ENCODE results near the gene MRGPRF.
"Not testable (repeated sequence)": the region's sequence is repeated elsewhere in the genome, so short reads cannot be mapped to it uniquely, and the experiment has no call there.

Gene MRGPRF

DNA sequence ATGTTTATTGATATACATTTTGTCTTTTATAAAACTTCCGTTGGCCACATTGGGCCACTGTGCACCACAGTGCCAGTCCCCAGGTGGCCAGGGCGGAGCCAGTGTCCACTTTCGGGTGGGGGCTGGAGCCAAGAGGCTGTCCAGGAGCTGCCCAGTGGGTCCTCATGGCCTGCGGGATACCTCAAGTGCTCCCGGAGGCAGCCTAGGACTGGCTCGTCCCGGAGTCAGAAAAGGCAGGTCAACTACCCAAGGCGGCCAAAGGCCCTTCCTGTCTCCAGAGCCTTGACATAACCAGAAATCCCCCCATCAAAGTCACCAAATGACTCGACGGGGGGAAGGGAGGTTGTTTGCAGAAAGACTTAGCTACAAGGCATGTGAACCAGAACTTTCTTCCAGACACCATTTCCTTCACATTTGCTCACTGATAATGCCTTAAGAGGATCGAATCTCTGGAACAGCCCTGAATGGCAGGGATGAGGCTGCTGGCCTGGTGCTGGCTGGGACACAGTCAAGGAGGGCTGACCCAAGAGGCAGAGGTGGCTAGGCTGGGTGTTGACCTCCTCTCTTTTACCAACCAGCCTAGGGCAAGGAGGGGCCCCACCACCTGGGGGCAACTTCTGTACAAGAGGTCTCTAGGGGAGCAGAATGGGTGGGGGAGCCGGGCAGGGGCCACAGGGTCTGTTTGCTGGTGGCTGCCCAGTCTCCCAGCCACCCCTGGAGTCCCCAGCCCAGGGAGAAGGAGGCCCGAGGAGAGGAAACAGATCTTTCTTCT lies 8.4 kb downstream of the MRGPRF start:
- in situ Hi-C loops (cut with HindIII; ENCODE audit: low sequenced_read_pairs): no loop called here

DNA sequence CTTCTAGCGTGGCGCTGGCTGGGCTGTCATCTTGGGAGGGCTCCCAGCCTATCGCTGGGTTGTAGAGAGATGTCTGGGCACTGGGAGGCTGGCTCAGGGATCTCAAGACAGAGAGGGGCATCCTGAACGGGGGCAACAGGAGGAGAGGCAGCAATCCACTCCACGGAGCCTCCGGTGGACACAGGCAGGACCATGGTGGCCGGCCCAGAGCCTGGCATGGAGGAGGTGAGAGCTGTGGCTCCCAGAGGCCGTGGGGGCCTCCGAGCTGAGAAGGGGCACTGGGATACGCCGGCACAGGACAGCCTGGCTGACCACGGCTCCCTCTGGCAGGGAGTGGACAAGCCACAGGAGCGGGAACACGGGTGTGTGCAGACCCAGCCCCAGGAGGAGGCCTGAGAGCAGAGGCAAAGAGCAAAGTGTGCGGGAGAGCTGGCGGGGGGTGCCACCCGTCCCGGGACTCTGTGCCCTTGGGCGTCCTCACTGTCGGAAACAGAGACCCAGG lies 9.1 kb downstream of the MRGPRF start:
- in situ Hi-C loops (cut with HindIII; ENCODE audit: low sequenced_read_pairs): no loop called here

DNA sequence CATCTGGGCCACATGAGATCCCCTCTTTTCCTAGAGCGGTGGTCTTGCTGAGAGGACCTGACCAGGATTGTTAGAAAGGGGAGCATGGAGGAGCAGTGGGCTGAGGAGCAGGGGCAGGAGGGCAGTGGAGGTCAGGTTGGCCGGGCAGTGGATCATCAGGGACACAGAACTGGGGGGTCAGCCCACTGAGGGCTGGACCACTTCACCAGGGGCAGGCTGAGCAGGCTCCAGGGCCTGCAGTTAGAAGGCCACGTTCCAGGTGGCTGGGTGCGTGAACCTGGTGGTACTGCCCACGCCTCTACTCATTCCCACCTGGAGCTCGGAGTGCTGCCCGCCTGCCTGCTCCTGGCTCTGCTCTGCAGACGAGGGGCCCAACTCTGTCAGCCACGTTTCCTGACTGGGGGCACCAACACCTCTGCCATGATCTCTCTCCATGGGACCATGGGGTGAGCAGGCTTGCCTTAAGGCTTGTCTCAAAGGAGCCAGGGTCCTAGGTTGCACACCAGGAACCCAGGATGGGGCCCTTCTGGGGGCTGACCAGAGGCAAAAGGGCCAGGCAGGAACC lies 9.7 kb downstream of the MRGPRF start:
- in situ Hi-C loops (cut with HindIII; ENCODE audit: low sequenced_read_pairs): no loop called here

DNA sequence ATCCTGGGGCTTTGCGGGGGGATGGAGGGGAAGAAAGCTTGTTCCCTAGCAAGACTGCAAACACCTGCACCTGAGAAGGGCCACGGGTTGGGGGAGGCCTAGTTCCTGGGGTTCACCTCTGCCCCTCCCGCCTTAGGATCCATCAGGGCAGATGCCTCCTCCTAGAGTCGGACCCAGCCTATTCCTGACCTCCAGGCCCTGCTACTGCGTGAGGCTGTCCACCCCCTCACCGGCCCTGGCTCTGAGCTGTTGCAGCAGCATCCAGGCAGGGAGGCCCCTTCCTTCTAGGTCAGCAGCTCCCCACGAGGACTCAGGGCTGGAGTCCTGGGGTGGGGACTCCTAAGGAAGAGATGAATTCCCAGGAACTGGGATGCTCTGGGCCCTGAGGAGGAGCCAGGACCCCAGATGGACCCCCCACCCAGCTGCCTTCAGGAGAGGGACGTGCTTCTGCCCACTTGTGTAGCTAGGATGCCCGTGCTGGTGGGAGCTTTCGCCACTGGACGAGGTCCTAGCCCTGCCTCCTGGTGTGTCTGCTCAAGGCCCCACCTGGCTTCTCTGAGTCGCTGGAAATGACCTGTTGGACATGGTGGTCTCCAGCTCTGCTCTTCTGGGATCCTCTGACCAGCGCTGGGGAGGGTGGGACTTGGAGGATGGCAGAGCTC lies 10.3 kb downstream of the MRGPRF start:
- in situ Hi-C loops (cut with HindIII; ENCODE audit: low sequenced_read_pairs): no loop called here

DNA sequence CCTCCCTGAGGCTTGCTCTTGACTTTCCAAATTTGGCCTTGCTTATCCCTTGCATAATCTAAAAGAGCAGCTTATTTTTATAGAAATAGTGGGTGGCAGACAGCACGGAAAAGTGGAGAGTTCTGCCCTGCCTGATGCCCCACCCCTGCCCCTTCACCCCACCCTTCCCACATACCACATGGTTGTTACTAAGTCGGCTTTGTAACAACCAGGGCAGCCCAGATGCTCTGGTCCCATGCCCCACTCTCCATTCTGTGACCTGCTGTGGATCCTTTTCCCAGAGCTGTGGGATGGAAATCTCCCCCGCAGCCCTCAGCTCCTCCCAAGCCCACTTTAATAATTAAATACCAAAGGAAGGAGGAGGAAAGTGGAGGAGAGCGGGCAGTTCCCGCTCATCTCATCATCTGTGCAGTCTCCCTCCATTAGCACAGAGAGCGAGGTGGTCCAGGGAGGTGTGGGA lies 10.9 kb downstream of the MRGPRF start:
- in situ Hi-C loops (cut with HindIII; ENCODE audit: low sequenced_read_pairs): no loop called here

DNA sequence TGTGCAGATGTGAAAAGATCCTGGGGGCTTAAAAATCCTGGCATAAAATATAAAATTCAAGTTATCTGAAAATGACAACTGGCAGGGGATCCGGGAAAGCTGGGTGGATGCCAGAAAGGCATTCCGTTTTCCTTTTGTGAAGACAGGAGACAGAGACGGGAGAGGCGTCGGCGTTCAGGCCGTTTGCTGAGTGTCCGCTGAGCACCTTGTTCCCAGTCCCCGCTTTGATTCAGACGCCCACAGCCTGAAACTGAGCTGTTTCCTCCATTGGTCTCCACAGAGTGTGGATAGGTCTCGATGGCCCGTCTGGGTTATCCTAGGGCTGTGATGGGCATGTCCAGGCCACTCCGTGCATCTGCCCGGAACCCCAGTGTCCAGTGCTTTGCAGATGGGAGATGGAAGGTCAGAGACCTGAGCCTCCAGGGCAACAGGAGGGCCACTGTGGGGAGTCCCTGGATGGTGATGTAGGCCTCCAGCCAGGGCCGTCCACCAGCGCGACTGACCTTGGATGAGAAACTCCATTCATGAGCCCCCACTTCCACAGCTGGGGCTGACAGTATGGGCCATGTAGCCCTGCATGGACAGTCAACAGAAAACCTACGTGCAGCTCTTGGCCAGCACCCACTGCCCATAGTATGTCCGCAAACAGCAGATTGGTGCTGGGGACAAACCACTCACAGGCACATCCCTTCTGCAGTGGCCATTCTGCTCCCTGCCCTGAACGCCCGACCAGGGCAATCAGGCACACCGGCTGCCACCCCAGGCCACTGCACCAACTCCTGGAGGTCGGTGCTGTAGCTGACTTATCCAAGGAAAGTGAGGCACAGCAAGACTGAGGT lies 11.6 kb downstream of the MRGPRF start:
- in situ Hi-C loops (cut with HindIII; ENCODE audit: low sequenced_read_pairs): no loop called here

DNA sequence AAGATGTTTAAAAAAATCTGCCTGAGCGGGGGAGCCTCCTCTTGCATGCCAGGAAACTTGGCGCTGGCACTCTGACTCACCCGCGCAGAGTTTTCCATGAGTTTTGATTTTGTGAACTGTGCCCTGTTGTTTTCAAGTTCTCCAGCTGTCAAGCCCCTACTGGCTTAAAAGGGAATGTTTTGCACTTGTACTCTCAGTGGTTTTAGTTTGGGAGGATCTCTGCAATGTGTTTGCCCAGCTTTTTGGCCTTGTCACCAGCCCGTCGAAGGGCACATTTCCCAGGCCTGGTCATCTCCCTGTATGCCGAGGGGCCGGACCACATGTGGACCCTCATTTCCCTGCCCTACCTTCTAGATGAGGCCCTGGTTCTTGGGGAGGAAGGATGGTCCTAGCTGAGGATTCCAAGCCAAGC lies 12.2 kb downstream of the MRGPRF start:
- in situ Hi-C loops (cut with HindIII; ENCODE audit: low sequenced_read_pairs): no loop called here

DNA sequence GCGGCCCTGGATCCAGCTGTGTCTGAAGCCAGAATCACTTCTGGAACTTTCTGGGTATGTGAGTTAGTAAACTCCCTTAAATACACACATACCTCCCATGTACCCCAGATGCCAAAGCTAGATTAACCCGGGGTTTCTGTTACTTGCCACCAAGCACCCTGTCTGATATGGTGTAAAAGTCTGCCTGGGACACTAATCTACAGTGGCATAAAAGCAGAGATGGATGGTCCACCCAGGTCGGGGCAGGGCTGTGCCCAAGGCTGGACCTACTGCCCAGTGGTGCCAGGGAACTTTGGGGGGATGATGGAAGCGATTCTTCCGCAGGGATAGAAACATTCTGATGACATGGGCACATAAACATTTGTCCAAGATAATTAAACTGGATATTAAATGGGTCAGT lies 12.7 kb downstream of the MRGPRF start:
- in situ Hi-C loops (cut with HindIII; ENCODE audit: low sequenced_read_pairs): no loop called here

DNA sequence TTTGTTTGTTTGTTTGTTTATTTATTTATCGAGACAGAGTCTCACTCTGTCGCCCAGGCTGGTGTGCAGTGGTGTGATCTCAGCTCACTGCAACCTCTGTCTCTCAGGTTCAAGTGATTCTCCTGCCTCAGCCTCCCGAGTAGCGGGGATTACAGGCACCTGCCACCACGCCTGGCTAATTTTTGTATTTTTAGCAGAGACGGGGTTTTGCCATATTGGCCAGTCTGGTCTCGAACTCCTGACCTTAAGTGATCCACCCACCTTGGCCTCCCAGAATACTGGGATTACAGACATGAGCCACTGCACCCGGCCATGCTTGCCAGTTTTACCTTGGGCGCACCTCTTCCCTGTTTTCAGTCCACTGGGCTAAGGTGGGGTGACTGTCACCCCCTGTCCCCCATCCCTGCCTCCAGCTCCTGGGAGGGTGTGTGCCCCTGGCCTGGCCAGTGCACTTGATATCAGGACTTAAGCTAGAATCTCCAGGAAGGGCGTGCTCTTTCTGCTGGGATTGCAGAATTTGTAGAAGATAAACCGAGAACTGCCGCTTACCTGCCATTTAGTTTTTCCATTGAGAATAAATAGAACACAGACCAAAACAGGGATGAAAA lies 13.2 kb downstream of the MRGPRF start:
- in situ Hi-C loops (cut with HindIII; ENCODE audit: low sequenced_read_pairs): not testable (repeated sequence)

DNA sequence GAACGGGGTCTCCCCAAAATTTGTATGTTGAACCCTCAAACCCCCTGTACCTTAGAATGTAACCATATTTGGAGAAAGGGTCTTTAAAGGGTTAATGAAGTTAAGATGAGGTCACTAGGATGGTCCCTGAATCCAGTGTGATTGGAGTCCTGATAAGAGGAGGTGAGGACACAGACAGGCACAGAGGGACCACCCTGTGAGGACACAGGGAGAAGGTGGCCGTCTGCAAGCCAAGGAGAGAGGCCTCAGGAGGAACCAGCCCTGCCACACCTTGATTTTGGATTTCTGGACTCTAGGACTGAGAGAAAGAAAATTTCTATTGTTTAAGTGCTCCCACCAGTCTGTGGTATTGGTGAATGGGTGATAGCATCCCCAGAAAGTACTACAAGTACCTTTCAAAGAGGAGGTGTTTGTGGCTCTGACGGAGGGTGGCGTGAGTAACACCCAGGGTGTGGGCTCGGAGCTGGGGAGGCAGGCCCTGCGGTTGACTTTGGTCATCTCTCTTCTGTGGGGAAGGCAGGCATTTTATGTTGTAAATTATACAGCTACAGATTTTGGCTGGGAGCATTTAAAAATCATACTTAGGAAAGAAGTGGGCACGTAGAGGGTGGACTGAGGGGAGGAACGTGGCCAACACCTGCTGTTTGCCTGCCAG lies 13.8 kb downstream of the MRGPRF start:
- in situ Hi-C loops (cut with HindIII; ENCODE audit: low sequenced_read_pairs): no loop called here

DNA sequence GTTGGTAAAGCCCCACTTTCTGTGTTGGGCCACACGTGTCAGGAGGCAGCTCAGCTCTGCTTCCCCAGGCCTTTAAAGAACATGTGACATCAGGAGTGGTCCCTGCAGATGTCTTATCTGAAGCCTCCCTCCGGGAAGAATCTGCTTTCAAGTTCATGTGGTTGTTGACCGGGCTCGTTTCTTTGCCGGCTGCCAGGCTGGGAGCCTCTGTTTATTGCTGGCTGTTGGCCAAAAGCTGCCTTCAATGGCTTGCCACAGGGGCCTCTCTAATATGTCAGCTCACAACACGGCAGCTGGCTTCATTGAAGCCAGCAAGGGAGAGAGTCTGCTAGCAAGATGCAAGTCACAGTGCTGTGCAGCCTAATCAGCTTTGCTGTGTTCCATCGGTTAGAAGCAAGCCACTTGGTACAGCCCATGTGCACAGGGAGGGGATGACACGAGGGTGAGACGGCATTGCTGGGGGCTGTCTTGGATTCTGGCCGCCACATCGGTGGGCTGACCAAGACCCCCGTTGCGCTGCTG lies 14.6 kb downstream of the MRGPRF start:
- in situ Hi-C loops (cut with HindIII; ENCODE audit: low sequenced_read_pairs): no loop called here

DNA sequence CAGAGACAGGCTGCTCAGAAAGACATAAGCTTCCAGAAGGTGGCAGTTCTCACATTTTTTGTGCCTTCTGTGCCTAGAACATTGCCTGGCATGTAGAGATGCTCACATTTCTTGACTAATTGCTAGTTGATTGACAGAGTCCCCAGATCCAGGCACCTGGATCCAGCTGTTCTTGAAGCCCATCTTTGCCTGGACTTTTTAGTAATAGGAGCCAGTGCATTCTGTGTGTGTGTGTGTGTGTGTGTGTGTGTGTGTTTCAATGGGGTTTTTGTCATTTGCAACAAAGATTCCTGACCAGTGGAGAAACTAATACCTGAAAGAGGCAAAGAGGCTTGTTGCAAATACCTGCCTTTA lies 15.1 kb downstream of the MRGPRF start:
- in situ Hi-C loops (cut with HindIII; ENCODE audit: low sequenced_read_pairs): no loop called here

DNA sequence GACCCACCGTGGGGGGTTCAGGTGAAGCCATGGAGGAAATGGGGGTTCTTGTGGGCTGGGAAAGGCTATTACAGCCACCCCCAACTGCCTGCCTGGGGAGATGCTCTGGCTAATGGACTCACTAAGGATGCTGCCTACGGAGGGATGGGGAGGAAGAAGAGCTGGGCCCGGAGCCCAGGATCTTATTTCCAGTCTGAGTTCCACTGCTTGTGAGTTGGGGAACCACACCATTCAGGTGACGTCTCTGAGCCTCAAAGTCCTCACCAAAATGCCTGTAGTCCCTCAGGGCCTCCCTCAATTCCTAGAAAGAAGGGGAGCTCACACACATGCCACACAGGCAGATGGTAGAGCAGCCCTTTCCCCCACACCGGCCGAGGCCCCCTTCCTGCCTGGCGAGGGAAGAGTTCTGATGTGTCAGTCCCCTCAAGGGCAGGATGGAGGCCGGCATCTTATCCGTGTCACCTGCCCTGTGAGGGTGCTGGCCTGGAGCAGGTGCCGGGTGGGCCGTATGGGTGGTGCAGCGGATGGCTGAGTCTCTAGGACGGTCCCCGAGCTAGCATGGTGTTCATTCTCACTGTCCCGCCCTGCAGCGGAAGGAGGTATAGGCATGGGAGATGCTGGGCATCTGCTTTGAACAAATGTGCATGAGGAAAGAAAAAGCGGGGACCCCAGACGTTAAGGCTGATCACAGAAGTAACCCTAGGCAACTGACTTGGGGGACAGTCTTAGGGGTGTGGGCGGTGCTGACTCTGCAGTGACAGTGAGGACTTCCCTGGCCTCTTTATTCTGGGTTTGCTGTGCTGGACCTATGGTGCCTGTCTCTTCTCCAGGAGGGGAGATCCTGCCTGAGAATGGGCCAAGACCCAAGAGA lies 15.7 kb downstream of the MRGPRF start:
- in situ Hi-C loops (cut with HindIII; ENCODE audit: low sequenced_read_pairs): no loop called here

DNA sequence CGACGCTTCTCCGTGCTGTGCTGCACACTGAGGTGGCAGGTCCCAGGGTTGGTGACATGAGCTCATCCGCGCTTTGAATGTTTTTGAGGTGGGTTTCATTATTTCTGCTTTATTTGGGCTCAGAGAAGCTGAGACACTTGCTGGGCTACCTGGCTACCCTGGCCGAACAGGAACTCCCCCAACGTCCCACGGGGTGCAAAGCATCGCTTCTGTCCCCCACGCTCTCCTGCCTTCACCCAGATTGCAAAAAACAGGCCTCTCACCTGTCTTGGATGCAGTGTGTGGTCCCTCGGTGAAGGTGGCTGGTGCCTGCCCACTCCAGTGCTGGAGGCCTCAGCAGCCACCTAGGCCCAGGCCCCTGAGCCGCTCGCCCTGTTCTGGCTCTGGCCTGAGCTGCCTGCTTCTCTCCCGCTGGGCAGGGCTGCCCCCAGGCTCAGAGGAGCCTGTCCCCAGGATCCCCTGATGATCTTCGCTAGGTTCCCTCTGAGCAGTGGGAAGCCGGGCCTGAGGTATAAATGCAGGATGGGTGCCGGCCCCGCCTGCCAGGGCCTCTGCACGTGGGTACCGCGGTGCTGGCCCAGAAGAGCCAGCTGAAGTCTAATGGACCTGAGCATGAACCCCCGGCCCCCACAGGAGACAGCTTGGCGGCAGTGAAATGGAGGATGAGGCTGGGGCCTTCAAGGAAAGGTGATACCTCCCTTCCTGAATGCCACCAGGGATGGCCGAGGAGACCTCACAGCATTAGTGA lies 16.5 kb downstream of the MRGPRF start:
- in situ Hi-C loops (cut with HindIII; ENCODE audit: low sequenced_read_pairs): no loop called here

DNA sequence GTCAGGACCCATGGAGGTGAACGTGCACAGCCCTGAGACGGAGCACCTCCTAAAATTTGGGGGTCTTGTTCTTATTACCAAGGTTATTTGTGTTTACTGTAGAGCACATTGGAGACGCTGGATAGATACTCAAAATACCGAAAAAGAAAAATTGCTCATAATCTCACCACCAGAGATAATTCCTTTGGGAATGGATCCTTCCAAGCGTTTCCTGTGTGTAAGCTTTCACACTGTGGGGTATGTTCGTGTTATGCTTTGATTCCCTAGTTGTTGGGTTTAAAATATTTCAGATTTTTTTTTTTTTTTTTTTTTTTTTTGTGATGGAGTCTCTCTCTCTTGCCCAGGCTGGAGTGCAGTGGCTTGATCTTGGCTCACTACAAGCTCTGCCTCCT lies 18.2 kb downstream of the MRGPRF start:
- in situ Hi-C loops (cut with HindIII; ENCODE audit: low sequenced_read_pairs): no loop called here

DNA sequence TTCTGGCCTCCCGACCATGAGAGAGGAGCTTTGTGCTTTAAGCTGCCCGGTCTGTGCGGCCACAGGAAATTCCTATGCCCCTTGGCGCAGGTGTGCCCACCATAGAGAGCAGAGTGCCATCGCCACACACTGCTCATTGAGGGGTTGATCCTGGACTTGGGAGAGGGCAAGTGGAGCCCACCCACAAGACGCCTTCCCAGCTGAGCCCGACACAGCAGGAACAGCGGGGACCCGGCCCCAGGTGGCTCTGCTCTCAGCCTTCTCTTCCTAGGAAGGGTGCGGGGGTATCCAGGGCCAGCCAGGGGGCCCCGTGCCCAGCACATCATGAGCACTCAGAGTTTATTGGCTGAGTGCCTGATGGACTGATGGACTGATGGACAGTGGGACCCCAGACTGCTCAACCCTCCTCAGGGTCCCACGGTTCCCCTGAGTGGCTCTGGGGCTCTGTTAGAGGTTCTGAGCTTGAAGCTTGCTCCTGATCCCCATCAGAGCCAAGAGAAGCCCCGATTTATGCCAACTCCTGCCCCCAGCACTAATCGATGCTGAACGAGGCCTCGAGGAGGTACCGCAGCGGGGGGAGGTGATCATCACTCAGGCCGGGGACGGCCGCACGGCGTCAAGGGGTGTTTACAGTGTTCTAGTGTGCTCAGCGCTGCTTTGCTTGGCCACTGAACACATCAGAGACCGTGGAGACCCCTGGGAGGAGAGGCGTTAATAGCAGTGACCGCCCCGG lies 18.7 kb downstream of the MRGPRF start:
- in situ Hi-C loops (cut with HindIII; ENCODE audit: low sequenced_read_pairs): no loop called here

DNA sequence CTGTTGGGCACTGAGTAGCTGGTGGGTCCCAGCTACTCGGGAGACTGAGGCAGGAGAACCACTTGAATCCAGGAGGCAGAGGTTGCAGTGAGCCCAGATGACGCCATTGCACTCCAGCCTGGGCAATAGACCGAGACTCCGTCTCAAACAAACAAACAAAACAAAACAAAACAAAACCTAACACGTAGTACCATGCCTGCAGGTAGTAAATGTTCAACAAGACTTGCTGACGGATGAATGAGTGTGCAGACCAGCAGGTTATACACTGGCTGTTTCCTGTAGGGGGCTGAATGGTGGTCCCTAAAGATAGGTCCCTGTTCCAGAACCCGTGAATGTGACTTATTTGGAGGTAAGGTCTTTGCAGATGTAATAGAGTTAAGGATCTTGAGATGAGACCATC lies 19.5 kb downstream of the MRGPRF start:
- in situ Hi-C loops (cut with HindIII; ENCODE audit: low sequenced_read_pairs): no loop called here
